H7 (cell line): ENCODE results near the gene MPHOSPH10. TPM values are rescaled to one million over a fixed set of nuclear protein-coding genes. Genes with fewer than 3 reads are reported as not detected.
"Not testable (repeated sequence)": the region's sequence is repeated elsewhere in the genome, so short reads cannot be mapped to it uniquely, and the experiment has no call there.

Source experiments
- DNase-seq: peaks from one replicate; pipeline ENCODE4 v3.0.0; 2012
- H3K27me3 ChIP-seq: 2 replicates; pipeline ENCODE4 v1.6.0; 2011; ENCODE audit warnings: mild to moderate bottlenecking, low read length; ENCODE audit not compliant: control insufficient read depth, insufficient read depth
- H3K36me3 ChIP-seq: replicated peaks from 2 replicates; pipeline ENCODE4 v1.5.1; 2011; ENCODE audit warnings: low read length; ENCODE audit not compliant: control insufficient read depth, insufficient read depth
- H3K4me3 ChIP-seq: 2 replicates; pipeline ENCODE4 v1.5.1; 2011; ENCODE audit warnings: low read depth, mild to moderate bottlenecking, control low read depth, low read length, moderate library complexity; ENCODE audit not compliant: insufficient read depth
- total RNA-seq: library from RNA; depleted of rRNA; stranded (reverse); fragments of >200 nt; shearing (Covaris generic); gene quantifications from 2 replicates; pipeline ENCODE4 v1.2.3, GENCODE V29; 2014; rRNA removed

The MPHOSPH10 gene, protein sequence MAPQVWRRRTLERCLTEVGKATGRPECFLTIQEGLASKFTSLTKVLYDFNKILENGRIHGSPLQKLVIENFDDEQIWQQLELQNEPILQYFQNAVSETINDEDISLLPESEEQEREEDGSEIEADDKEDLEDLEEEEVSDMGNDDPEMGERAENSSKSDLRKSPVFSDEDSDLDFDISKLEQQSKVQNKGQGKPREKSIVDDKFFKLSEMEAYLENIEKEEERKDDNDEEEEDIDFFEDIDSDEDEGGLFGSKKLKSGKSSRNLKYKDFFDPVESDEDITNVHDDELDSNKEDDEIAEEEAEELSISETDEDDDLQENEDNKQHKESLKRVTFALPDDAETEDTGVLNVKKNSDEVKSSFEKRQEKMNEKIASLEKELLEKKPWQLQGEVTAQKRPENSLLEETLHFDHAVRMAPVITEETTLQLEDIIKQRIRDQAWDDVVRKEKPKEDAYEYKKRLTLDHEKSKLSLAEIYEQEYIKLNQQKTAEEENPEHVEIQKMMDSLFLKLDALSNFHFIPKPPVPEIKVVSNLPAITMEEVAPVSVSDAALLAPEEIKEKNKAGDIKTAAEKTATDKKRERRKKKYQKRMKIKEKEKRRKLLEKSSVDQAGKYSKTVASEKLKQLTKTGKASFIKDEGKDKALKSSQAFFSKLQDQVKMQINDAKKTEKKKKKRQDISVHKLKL
- 12.5 and 17.9 TPM in 2 replicates for total RNA-seq

DNA sequence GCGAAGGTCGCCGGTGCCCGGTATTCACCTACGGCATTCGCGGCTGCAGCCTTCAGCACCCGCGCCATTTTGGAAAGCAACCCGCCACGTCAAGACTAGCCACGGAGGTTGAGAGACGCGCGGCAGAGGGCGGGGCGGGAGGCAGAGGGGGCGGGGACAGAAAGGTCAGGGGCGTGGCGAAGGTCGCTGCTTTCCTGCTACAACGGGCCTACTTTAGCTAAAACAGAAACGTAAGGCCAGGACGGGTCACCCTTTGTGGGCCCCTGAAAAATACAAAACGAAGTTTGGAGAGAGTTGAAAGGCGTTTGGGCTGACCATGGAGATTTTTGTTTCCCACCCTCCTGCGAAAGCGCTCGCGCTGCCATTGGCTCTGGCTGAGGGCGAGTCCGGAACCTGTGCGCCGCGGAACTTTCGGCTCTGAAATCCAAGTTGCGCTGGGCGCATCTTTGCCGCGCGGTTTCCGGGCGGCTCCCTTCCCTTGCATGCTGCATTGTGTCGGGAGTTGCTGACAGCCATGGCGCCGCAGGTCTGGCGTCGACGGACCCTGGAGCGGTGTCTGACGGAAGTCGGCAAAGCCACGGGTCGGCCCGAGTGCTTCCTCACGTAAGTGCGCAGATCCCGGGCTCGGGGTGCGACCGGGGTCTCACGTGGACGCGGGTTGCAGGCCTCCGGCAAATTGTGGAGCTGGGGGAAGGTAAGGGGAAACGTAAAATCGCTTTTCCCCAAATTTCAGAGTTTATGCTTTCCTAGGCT is at the start of gene MPHOSPH10, which contains the start of gene MCEE:
MPHOSPH10 (plus strand) TSS at position 483 of the 753 bp plus-strand sequence; CDS start at position 515, 32 bp downstream.
MCEE (minus strand) TSS at position 78 of the 753 bp plus-strand sequence; CDS start at position 68, 10 bp downstream.
- no peaks in the 10 kb centered on the region for H3K27me3 ChIP-seq

DNA sequence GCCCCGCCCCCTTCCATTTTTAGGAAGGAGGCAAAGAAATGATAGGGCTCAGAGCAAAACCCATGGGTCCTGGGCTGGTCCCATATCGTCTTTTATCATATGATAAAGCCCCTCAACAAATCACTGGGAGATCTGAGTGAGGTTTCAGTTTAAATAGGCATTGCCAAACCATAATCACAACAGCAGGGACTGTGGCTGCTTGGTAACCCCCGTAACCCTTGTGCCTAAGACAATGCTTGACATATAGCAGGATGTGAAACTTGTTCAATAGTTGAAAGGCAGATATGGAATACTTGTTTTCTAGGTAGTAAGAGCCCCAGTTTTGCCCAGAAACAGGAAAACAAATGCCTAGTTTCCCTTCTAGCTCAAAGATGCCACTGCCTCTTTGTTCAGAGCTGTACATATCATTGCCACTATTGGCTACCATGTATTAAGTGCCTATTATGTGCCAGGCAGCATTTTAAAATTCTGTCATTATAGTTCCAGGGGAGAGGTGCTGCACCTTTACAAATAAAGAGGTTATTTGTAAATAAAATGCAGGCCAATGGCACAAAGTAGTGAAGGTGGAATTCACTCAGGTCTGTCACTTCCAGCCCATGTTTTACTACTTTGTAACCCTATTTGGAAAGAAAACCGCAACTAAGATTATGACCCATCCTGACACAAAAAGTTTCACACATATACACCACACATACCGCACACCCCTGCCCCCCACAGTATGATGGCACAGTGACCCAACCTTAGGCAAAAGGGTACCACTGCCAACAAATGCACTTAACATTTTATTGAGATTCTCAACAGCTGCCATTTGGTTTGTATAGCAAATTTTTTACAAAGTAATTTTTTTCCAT is 47.8 kb upstream of the MPHOSPH10 start:
- Histone ChIP-seq H3K4me3 (no peak overlapping the region), H3K36me3 (peaks cover 3% of the 10 kb centered on the region), H3K27me3 (no peaks in the 10 kb centered on the region)
- no peak for DNase-seq

More for the DNA sequence above, at the start of gene MPHOSPH10, which contains the start of gene MCEE:
- peak; percentile 92 for DNase-seq
- H3K4me3 ChIP-seq, result peak within 1 kb of the TSS; percentile 90
- peaks cover 9% of the 10 kb centered on the region for H3K36me3 ChIP-seq

DNA sequence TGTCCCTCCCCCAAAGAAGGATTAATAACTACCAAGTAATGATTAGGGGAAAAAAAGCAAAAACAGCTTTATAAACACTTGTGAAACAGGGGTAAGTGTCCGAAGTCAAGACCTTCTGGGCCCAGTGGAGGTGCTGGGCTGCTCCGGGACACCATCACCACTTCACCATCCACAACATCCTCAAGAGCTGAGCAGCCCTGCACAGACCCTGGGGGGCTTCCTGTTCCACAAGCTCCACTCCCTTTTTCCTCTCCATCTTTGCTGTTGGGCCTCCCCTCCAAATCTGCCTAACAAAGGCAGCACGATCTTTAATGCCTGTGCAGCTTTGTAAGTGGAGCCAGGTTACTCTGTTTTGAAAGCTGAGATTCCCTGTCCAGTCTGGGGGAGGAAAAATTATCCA is 47.1 kb upstream of the MPHOSPH10 start:
- H3K27me3 ChIP-seq, DNase-seq, H3K4me3 ChIP-seq, H3K36me3 ChIP-seq: not testable (repeated sequence)

DNA sequence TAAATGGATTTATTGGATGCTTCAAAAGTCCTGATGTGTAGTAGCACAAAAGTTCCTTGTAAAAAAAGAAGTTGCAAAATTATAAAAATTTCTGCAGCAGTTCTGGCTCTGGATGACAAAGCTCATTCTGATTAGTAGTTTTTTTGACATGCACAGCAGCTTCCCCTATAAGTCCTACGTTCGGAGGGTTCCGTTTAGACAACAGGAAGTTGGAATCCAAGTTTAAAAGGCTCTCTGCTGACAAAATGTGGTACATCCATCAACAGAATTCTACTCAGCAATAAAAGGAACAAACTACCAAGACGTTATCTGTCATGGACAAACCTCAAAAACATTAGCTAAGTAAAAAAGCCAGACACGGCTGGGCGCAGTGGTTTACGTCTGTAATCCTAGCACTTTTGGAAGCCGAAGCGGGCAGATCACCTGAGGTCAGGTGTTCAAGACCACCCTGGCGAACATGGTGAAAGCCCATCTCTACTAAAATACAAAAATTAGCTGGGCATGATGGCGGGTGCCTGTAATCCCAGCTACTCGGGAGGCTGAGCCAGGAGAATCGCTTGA is 46.6 kb upstream of the MPHOSPH10 start:
- DNase-seq, H3K36me3 ChIP-seq, H3K27me3 ChIP-seq, H3K4me3 ChIP-seq: not testable (repeated sequence)

DNA sequence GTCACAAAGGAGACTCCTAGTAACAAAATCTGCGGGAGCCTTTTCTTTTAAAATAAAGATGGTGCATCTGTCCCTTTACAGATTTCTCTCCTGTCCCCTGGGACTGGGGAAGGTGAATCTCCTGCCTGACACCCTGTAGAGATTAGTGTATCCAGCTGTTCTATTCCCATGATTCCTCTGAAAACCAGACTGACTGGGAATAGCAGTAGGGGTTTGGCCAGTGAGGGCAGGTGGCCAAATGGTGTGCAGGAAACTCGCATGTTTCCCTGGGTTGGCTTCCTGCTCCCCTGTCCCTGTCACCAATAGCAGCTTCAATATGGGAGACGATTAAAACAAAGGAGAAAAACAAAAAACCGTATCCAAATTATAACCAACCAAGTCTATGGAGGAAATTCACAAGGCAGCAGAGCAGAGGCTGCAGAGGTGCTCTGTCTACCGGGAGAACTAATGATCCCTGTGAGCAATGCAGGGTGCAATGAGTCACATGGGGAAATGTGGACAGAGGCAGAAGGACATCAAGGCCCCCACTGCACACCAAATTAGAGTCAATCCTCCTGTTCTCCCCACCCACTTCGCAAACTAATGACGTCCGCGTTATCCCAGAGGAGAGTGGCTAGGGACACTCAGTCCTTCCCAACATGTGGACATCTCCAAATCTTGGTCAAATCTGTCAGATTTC is 45.0 kb upstream of the MPHOSPH10 start:
- H3K4me3 ChIP-seq, H3K27me3 ChIP-seq, DNase-seq, H3K36me3 ChIP-seq: not testable (repeated sequence)

DNA sequence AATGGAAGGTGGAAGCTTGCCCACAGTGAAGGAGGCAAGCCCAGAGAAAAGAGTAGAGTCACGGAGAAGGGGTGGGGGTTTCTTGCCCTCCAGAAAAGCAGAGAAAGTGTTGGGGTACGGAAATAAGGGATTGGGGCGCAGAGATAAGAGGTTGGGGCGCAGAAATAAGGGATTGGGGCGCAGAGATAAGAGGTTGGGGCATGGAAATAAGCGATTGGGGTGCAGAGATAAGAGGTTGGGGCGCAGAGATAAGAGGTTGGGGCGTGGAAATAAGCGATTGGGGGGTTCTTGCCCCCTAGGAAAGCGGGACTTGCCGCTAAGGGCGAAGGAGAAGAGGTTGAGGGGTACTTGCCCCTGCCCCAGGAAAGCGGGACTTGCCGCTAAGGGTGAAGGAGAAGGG is 41.0 kb upstream of the MPHOSPH10 start:
- H3K36me3 ChIP-seq, H3K27me3 ChIP-seq, DNase-seq, H3K4me3 ChIP-seq: not testable (repeated sequence)

DNA sequence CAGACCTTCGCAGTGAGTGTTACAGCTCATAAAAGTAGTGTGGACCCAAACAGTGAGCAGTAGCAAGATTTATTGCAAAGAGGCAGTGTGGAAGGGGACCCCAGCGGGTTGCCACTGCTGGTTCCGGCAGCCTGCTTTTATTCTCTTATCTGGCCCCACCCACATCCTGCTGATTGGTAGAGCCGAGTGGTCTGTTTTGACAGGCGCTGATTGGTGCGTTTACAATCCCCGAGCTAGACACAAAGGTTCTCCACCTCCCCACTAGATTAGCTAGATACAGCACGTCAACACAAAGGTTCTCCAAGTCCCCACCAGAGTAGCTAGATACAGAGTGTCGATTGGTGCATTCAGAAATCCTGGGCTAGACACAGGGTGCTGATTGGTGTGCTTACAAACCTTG is 38.6 kb upstream of the MPHOSPH10 start:
- DNase-seq, H3K36me3 ChIP-seq, H3K4me3 ChIP-seq, H3K27me3 ChIP-seq: not testable (repeated sequence)

DNA sequence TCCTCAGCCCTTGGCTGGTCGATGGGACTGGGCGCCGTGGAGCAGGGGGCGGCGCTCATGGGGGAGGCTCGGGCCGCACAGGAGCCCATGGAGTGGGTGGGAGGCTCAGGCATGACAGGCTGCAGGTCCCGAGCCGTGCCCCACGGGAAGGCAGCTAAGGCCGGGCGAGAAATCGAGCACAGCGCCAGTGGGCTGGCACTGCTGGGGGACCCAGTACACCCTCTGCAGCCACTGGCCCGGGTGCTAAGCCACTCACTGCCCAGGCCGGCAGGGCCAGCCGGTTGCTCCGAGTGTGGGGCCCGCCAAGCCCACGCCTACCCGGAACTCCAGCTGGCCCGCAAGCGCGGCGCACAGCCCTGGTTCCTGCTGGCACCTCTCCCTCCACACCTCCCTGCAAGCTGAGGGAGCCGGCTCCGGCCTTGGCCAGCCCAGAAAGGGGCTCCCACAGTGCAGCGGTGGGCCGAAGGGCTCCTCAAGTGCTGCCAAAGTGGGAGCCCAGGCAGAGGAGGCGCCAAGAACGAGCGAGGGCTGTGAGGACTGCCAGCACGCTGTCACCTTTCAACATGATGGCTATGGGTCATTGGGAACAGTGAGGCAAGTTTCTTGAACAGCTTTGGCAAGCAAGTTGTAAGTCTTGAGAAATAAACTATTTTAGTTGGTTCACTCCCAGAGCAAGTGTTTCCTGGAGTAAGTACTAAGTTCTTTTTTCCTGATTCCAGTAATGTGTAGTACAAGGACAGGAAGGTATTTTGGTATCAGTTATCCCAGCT is 37.8 kb upstream of the MPHOSPH10 start:
- DNase-seq, H3K27me3 ChIP-seq, H3K4me3 ChIP-seq, H3K36me3 ChIP-seq: not testable (repeated sequence)

DNA sequence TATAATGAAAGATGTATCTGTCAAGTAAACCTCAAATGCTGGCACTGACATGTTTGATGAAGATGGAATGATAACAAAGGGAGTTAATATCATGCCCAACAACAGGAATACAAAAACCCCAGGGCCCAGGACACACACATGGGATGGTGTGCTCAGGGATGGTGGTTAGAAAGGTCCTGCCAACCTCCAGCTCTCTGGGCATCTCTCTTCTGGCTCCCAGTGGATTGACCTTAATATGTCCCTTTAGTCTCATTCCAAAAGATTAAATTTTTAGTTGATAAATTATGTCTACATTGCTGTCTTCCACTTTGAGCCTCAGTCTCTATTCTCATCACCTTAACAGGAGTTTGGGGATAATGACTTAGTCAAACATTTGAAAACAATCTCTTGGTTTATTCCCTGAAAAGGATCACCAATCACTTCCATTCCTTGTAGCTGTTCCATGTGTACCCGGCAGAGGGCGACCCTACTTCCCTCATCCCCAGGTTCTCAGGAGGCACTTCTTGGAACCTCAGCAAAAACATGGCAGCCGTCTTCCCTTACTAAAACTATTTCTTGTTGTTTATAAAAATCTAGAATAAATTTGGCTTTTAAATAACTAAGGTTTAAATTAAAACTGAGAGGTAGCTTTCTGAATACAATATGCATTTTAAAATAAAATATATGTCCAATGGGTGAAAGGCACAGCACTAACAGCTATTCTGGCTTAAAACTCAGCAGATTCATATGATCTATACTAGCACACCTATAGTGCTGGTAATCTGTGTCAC is 30.1 kb upstream of the MPHOSPH10 start:
- DNase-seq, result peak; percentile 80
- H3K36me3 ChIP-seq, result no peaks in the 10 kb centered on the region
- H3K4me3 ChIP-seq, result no peak overlapping the region
- H3K27me3 ChIP-seq, result no peaks in the 10 kb centered on the region

DNA sequence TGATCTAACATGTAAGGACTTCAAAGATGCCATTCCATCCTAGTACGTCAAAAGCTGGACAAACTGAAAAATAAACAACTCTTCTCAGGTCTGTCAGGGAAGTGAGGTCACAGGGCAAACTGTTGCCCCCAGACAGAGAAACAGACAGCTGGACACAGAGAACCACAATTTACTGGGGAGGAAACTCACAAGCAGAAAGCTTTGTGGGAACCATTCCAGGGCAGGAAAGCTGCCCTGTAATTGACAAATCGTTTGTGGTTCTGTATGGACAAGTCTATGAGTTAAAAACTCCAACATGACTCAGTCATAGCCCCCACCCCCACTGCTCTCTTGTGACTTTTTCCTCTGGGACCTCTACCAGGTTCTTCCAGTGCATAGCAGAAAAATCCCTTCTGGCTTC is 28.8 kb upstream of the MPHOSPH10 start:
- no peak for DNase-seq
- Histone ChIP-seq H3K27me3 (no peaks in the 10 kb centered on the region), H3K36me3 (no peaks in the 10 kb centered on the region), H3K4me3 (no peak overlapping the region)

DNA sequence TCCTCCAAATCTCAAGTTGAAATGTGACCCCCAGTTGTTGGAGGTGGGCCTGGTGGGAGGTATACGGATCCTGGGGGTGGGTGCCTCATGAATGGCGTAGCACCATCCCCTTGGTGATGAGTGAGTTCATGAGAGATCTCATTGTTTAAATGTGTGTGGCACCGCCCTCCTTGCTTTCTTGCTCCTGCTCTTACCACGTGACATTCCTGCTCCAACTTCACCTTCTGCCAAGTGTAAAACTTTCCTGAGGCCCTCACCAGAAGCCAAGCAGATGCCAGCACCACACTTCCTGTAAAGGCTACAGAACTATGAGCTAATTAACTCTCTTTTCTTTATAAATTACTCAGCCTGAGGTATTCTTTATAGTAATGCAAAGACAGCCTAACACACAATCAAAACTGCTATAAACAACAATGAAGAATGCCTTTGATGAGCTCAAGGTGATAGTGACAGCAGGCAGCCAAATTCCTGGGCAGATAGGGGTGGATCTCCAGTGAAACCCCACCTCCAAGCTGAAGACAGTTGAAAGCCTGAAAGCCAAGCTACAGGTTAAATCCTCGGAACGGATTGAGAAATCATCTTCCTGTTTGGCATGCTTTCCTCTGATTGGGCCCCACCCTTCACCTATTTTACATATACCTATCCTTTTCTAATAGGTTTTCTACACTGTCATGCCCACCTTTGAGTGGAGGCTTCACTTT is 27.3 kb upstream of the MPHOSPH10 start:
- DNase-seq, result peak; percentile 59

DNA sequence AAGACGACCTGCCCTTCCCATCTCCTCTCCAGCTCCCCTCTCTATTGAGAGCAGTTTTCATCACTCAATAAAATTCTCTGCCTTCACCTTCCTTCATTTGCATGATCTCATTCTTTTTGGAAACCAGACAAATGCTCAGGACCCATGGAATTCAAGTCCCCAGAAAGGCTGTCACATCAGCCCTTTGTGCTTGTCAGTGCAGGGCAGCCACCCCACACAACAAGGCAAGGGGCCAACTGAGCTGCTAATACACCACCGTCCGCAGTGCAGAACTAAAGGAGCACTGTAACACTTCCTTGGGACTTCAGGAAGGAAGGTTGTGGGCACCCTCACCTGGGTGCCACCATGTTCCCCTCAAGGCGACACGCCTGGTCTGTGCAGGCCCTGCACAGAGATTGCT is 26.6 kb upstream of the MPHOSPH10 start:
- no peaks in the 10 kb centered on the region for H3K36me3 ChIP-seq
- no peak overlapping the region for H3K4me3 ChIP-seq
- no peaks in the 10 kb centered on the region for H3K27me3 ChIP-seq
- no peak for DNase-seq

More for the DNA sequence above, 27.3 kb upstream of the MPHOSPH10 start:
- H3K27me3 ChIP-seq, result no peaks in the 10 kb centered on the region
- no peak overlapping the region for H3K4me3 ChIP-seq
- no peaks in the 10 kb centered on the region for H3K36me3 ChIP-seq
